GM04503 (cell line): ENCODE results near the gene PBX2.

Experiments
- DNase-seq: peaks from one replicate; pipeline ENCODE4 v3.0.0-alpha.2; 2012; ENCODE audit warnings: low read depth

PBX2 gene

DNA sequence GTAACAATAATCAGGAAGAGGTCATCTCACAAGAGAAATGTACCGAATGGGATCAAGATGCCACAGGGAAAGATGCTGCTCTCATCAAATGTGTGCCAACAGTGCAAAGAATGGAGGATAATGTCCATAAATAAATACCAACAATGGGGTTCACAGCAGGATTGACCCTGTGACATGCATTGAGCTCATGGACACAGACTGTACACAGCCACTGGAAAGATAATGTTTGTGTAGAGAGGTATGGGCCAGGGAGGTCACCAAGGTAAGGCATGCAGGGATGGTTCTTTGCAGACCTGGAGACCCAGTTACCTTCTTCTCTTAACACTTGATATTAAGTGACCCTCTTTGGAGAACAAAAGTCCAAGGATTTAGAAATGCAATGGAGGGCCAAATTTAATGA, 15.6 kb downstream of the PBX2 start:
- DNase-seq, result no peak

DNA sequence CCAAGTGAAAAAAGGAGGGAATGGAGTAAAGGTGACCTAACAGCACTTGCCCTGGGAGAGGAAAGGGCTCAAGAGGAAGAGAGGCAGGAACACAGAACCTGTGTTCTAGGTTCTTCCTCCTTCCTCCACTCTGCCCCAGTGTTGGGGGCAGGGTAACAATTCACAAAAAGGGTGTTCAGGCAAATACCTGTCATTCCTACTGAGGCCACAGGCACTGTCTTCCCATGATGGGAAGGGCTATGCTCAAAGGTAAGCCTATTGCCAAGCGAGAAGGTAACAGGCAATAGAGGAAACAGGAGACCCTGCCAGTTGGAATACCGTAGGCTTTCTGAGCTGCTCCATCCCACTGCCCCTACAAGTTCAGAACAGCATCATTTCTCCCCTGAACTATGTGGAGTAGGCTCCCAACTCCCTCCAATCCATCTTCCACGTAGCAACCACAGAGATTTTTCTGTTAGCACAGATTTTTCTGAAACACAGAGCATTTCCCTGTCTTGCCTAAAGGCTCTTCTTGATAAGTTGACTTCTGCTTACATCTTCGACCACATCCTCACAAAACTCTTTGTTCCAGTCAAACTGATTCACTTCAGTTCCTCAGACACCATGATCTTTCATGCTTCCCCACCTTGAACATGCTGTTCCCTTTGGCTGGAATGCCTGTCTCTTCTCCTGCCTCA, 16.8 kb downstream of the PBX2 start:
- DNase-seq, result no peak

- no peak for DNase-seq
Measured at GRCh38 chr6:32171234-32171633, 18.8 kb downstream of the PBX2 start.

DNA sequence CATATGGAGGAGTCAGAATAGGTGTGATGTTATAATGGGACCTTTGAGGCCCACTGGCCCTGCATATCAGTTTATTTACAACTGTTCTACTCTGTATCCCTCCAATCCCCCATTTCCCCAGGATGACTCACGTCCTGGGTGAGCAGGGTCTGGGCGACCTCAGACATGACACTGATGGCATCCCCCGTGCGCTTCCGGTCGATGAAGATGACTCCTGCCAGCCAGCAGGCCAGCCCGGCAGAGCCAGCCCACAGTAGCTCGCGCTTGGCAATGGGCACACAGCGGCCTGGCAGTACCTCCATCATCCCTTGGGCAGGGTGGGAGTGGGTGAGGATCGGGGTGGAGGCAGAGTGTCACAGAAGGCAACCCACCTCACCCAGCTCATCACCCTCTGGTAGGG, 19.7 kb downstream of the PBX2 start:
- DNase-seq, result no peak

GRCh38 chr6:32168807-32169591, 21.0 kb downstream of the PBX2 start:
- no peak for DNase-seq

DNA sequence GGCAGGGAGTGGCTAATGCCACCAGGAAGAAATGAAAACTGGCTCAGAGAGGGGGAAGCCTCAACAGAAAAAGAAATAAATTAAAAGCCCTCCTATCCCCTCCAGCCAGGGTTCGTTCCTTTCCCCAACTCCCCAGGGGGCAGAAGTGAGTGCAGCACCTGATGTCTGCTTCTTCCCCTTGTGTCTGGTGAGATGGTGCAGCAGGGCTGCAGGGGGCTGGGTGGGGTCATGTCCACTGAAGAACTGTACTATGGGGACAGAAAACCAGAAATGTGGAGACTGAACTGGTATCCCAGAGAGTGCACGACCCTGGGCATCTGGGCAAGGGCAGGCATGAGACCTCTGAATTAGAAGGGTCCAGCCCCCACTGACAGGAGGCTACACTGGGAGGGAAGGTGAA, 21.7 kb downstream of the PBX2 start:
- no peak for DNase-seq

- DNase-seq, result no peak
Measured at GRCh38 chr6:32167761-32168262, 22.2 kb downstream of the PBX2 start.

DNA sequence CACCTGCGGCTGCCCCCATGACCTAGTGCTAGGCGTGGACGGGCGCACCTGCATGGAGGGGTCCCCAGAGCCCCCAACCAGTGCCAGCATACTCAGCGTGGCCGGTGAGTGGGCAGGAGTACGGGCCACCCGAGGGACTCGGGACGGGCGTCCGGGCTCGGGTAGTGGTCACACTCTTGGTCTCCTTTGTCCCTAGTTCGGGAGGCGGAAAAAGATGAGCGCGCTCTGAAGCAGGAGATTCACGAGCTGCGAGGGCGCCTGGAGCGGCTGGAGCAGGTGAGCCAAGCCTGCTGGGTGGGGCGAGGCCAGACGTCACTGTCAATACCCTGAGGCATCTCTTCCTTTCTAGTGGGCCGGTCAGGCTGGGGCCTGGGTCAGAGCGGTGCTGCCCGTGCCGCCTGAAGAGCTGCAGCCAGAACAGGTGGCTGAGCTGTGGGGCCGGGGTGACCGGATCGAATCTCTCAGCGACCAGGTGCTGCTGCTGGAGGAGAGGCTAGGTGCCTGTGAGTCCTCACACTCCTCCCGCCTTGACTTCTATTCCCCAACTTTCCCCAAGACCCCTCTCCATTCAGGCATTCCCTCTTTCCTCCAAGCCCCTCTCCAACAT, 22.7 kb downstream of the PBX2 start:
- DNase-seq, result no peak

- DNase-seq, result no peak
Measured at GRCh38 chr6:32166411-32167061, 23.5 kb downstream of the PBX2 start.

DNA sequence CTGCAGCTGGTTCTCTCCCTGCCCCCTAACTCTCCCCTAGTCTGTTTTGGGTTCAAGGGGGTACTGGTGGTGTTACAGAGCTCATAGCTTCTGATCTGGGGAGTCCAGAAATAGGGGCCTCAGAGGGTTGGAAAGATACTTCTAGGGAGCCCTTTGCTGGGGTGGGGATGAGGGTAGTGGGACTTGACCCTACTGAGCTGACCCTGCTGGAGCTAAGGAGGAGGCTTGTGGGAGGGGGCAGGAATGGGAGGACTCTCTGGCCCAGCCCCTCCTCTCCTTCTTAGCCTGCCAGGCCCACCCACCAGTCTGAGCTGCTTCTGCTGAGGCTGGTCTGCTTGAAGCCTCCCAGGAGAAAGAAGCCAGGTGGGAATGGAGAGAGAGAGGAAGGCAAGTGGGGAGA, 25.7 kb downstream of the PBX2 start, which contains the start of gene EGFL8:
TSS of gene EGFL8 (plus strand) at position 301 of the 400 bp plus-strand sequence. CDS start 1,571 bp downstream, outside the sequence.
- no peak for DNase-seq

GRCh38 chr6:32163559-32164258, 26.3 kb downstream of the PBX2 start:
- DNase-seq, result no peak

DNA sequence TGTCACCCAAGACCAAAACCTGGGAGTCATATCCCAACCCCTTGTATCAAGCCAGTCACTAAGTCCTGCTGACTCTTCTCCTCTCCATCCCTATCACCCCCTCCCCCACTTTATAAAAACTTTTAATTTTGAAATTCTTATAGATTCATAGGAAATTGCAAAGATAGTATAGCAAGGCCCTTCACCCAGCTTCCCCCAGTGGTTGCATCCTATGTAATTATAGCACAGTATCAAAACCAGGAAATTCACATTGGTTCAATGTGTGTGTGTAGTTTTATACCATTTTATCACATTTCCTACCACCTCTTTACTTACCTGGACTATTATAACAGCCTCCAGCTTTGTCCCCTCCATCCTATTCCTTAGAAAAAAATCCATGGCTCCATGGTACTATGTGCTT, 31.9 kb downstream of the PBX2 start:
- DNase-seq, result no peak

GRCh38 chr6:32156891-32157290, 33.1 kb downstream of the PBX2 start:
- DNase-seq, result no peak

GRCh38 chr6:32154514-32155161, 35.4 kb downstream of the PBX2 start:
- no peak for DNase-seq

- DNase-seq, result peak; percentile 41
Measured at GRCh38 chr6:32153564-32154513, 36.2 kb downstream of the PBX2 start, which contains the start of gene PPT2. Gene PPT2, plus strand, starts transcription at chr6:32154141. Its CDS starts 454 bp downstream, at chr6:32154595.

DNA sequence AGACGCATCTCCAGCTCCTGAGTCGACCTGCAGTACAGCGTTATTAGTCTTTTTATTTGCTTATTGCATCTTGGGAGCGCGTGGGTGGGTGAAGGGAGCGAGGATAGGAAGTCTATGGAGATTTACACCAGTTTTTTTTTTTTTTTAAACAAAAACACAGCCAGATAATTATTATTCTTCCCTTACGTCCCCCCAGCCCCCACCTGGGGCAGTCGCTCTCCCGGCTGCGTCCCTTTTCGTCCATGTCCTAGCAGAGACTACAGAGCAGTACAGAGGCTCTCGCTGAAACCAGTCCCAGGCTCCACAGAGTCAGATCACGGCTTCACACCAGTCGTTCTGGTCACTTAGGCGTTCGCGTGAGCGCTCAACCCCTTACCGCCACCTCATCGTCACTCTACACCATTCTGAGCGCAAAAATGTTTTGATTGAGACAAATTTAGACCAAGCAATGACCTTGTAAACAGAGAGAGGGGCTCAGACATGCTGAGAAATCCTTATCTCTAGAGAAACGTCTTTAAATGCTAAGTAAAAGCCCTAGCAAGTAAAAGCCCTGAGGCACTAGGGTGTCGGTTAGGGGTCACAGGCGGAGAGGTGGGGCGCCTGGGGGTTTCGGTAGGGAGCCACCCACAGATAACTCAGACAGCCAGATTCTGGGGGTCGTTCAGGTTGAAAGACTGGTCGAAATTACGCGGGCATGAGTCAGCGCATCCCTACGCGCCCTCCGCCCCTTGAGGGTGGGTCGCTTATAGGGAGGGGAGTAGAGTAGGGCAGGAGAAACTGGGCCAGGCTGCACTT, 37.0 kb downstream of the PBX2 start:
- no peak for DNase-seq

DNA sequence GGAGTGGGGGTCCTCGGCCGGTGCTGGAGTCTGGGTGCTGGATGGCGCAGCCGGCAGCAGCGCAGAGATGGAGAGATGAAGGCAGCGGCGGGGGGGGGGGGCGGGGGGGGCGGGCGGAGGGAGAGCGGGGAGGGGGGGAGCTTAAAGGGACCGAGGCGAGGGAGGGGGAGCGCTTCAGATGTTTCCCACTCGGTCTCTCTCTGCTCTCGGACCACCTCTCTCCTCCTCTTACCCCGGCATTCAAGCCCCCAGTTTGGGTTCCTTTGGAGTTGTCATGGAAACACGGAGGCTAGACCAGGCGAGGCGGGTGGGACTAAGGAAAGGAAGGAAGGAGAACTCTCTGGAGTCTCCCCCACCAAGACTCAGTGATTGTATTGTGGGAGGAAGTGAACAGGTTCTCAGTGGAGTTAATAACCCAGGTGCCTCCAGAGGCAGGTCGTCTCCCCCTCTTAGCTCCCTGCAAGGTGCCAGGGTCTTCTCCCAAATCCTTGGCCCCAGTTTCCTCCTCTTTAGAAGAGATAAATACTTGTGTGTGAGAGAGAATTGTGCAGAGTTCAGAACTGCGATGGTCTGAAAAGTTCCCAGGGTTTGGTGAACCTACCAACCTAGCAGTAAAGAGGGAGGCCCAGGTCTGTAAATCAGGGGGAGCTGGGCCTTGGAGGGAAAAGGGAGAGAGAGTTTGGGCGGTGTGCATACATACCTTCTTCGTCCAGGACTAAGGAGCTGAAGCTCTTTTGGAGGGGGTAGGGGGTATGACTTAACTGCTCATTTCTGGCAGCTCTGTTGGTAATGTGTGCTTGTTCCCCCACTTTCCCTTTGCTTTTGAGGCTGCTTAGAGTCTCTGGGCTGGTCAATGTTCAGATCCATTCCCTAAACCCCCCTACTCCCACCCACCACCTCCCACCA, 37.9 kb downstream of the PBX2 start, which contains the start of gene PRRT1:
TSS of gene PRRT1 (minus strand) at position 77 of the 906 bp plus-strand sequence. CDS start 112 bp downstream, outside the sequence.
- DNase-seq, result no peak
